Islet of Langerhans (tissue), 1 donor: ENCODE results near the gene DNAI1.
"Not testable (repeated sequence)": the region's sequence is repeated elsewhere in the genome, so short reads cannot be mapped to it uniquely, and the experiment has no call there.

ENCODE experiments used
- FAIRE-seq: peaks from one replicate; lab custom pipeline; 2011; peaks lifted over from hg19 to GRCh38; lab: Jason Lieb, UNC

The DNAI1 gene

GRCh38 chr9:34458013-34458958, at the start of gene DNAI1, which contains the start of gene FAM219A:
Gene DNAI1 (plus strand): TSS chr9:34458805. CDS start chr9:34459006, 201 bp downstream.
Gene FAM219A (minus strand): TSS chr9:34458570. CDS start chr9:34458263, 307 bp downstream.
- peak; percentile 9 for FAIRE-seq

GRCh38 chr9:34409154-34409553, 49.5 kb upstream of the DNAI1 start:
- no peak for FAIRE-seq

DNA sequence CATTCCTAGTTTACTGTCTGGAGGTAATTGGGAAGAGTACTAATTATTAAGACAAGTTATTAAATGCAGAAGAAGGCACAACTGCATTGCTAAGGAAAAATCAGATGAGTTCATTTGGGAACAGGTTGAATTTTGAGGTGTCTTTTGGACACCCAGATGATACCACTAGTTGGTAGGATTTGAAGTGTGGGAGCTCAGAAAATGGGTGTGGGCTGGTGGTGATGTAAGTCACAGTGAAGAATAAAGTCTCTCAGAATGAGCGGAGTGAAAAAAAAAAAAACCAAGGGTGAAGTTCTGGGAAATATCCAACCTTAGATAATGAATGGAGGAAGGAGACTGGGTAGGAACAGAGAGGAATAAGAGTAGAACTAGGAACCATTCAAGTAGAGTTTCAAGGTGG, 46.3 kb upstream of the DNAI1 start:
- FAIRE-seq = no peak

- FAIRE-seq = no peak
Measured at GRCh38 chr9:34413231-34413852, 45.3 kb upstream of the DNAI1 start.

DNA sequence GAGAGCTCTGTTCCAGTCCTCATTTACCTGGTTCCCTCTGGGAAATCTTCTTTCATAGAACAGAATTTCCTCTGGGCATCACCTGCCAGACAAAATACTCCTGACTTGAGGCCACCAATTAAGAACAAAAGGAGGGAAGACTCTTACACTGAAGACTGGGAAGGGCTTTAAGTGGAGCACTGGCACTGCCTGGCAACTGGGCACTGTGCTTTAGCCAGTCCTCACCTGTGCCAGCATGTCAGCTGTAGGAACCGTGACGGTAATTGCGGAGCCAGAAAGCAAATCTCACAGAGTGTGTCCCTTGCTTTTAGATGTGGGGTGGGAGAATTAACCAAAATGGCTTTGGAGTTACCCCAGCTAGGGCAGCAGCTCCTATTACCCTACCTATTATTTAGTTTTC, 40.9 kb upstream of the DNAI1 start:
- FAIRE-seq = no peak

GRCh38 chr9:34419716-34420504, 38.7 kb upstream of the DNAI1 start:
- no peak for FAIRE-seq

DNA sequence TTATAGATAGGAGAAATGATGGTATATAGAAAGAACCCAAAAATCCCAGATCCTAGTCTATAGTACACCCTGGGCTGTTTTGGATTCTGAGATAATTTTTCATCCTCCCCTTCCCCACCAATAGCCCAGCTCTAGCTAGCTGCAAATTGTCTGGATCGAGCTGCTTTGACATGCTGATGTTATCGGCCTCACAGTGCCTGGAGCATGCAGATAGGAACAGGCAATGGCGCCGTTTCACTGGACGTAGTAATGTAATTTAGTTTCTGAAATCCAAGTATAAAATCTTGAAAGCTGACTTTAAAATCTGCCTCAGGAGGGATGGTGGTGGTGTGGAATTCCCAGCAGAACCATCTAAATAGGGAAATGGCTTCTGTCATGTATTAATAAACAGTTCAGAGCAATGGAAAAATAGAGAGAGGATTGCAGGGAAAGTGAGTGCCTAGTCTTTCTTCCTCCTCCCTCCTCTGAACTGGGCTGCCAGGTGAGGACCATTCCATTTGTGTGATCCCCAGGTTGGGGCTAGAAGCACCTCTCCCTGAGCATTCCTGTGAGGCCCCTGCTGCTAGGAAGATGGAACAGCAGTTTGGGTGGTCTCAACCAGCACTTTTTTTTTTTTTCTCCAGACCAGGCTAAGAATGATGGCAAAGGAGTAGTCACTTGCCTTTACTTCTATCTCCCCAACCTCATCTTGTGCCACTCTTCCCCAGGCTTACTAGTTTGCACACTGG, 32.1 kb upstream of the DNAI1 start:
- no peak for FAIRE-seq

DNA sequence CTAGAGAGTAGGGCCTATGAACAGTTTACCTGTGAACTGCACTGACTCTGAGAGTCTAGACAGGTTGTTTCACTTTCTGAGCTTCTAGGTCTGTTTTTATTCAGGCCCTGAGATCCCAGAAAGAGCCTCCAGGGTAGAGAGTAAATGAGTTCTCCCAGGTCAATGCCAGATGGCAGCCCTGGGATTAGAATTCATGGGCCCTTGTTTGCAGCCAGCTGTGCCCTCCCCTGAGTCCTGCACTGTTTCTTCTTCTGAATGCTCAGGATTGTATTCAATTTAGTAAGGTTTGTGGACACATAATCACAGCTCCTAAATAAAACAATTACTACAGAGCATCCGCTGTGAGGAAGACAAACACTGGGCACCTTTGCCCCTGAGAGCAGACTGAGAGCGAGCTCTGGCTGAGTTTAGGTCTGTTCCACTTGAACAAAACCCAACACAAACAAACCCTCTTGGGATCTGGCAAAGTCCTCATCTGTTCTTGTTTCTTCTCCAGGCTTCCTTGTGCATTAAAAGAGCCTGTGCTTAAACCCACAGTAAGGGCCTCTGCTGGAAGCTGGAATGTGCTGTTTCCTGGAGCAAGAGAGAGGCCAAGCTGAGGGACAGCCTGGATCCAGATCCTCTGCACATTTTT, 30.2 kb upstream of the DNAI1 start:
- no peak for FAIRE-seq

- peak; percentile 43 for FAIRE-seq
Measured at GRCh38 chr9:34430843-34431437, 27.7 kb upstream of the DNAI1 start.

DNA sequence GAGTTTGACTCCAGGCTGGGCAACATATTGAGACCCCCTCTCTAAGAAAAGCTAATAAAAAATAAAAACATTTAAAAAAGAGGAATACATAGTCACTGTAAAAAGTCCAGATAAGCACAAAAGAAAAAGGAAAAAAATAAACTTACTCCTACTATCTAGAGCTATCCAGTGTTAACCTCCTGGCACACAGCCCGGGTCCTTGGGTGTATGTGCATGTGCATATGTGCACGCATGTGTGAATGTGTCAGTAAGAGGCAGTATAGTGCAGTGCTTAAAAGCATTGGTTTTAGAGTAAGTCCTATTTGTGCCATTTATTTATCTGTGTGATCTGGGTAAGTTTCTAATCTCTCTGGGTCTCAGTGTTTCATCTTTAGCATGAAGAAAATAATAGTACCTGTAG, 26.9 kb upstream of the DNAI1 start:
- FAIRE-seq = no peak

GRCh38 chr9:34437006-34437925, 21.3 kb upstream of the DNAI1 start:
- peak; percentile 77 for FAIRE-seq

- FAIRE-seq = not testable (repeated sequence)
Measured at GRCh38 chr9:34437926-34438307, 20.7 kb upstream of the DNAI1 start.

DNA sequence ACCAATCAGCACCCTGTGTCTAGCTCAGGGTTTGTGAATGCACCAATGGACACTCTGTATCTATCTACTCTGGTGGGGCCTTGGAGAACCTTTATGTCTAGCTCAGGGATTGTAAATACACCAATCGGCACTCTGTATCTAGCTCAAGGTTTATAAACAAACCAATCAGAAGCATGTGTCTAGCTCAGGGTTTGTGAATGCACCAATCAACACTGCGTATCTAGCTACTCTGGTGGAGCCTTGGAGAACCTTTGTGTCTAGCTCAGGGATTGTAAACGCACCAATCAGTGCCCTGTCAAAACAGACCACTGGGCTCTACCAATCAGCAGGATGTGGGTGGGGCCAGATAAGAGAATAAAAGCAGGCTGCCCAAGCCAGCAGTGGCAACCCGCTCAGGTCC, 20.1 kb upstream of the DNAI1 start:
- FAIRE-seq = not testable (repeated sequence)

- no peak for FAIRE-seq
Measured at GRCh38 chr9:34440017-34440416, 18.6 kb upstream of the DNAI1 start.

DNA sequence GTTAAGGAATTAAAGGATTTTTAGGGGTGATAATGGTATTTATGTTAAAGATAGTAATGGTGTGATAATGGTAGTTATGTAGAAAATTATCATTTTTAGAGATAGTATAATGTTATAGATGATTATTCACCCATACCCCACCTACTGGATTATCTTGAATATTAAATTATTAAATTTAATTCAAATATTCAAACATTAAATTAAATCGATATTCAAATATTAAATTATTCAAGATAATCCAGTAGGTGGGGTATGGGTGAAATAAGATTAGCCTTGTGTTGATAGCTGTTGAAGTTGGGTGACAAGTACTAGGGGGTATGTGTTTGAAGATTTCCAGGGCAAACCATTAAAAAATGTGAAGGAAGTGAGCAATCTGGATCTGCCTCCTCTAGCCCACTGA, 15.8 kb upstream of the DNAI1 start:
- FAIRE-seq = no peak

GRCh38 chr9:34443533-34443932, 15.1 kb upstream of the DNAI1 start:
- FAIRE-seq = no peak

GRCh38 chr9:34443976-34444375, 14.6 kb upstream of the DNAI1 start:
- FAIRE-seq = no peak

GRCh38 chr9:34446468-34446891, 12.1 kb upstream of the DNAI1 start:
- FAIRE-seq = no peak

DNA sequence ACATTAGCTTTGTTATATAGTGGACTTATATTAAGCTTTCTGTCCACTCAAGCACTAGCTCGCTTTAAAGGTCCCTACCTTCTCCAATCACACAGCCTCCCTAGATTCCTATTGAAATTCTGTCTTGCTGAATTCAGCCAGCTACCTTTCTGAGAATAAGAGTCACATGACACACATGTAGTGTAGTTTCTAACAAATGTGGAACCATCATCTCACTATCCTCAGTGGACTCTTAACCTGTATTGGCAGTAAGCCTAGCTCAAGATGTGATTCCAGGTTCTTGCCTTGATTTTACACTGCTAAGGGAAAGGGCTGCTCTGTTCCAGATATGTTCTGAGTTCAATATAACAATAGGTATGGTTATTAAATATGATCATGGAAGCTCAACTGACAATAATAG, 11.7 kb upstream of the DNAI1 start:
- no peak for FAIRE-seq

DNA sequence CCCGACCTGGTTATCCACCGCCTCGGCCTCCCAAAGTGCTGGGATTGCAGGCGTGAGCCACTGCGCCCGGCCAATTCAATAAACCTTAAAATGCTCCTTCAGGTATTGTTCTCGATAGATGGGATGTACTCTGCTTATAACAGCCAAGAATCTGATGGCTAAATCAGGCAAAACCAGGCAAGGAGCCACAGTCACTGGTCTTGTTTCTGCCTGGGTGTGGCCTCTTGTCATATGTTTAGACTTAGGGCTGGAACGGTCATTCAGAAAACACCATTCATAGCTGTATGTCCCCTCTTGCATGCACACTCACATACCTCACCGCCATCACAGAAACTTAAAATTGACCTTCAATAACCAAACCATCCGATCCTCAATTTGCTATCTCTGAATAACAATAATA, 8.0 kb upstream of the DNAI1 start:
- FAIRE-seq = no peak
